ENCODE results near the gene NTHL1.

The NTHL1 gene

GRCh38 chr16:1991135-1991551 is 56.5 kb downstream of the NTHL1 start:
- peak; percentile 33 for DNase-seq

- peak; percentile 10 for DNase-seq
Measured at GRCh38 chr16:1990351-1991134, 57.1 kb downstream of the NTHL1 start.

GRCh38 chr16:1990101-1990350 is 57.6 kb downstream of the NTHL1 start:
- no peak for DNase-seq

Measured in activated effector memory CD4-positive, alpha-beta T cell treated with Interleukin-2 at 50 U/mL for 16 hours (primary cell).